ENCODE data around the gene SNX22.
A peak's percentile ranks its signal among the peaks of the same experiment; 100 is the strongest.

SNX22 gene

DNA sequence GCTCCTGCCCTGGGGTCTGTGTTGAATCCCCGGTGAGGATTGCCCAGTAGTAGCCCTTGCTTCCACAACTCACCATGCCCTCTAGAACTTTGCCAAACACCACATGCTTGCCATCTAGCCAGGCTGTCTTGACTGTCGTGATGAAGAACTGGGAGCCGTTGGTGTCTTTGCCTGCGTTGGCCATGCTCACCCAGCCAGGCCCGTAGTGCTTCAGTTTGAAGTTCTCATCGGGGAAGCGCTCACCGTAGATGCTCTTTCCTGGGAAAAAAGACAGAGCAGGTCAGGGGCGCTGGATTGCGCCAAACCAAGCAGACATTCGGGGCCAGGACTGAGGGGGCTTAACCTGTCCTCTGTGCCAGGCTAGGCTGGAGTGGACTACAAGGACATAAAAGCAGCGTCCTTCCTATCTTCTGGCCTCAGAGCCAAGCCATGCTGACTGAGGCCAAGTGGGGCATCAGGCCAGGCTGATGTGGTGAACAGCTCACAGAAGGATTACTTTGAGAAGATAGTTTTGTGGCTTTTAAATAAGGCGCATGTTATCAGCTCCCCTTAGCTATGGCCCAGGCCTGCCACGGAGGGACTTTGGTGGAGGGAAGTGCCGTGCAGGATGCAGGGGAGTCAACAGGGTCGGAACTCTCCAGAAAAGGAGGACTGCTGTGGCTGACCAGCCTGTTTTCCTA lies 5.3 kb downstream of the SNX22 start:
- no peak for DNase-seq (ENCODE audit: low spot score)

DNA sequence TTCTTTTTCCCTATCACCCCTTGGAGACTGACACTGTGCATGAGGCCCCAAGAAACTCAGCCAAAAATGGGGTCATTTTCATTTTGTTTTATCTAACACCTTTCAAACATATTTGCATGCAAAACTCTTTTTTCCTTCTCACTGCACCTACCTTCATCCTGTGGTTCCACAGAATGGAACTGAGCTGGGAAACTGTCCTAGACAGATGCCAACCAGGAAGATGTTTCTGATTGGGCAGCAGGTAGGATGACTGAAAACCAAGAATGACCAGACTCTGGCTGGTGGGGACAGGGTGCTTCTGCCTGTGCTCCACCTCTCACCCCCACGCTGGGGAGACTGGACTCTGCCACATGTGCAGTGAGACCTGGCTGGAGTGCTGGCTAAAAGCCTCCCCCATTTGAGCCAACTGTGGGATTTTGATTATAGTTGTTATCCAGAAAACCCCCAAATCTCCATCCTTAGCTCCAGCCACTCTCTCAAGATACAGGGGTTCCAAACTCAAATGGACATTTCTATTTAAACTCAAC lies 6.1 kb downstream of the SNX22 start:
- no peak for DNase-seq (ENCODE audit: low spot score)

DNA sequence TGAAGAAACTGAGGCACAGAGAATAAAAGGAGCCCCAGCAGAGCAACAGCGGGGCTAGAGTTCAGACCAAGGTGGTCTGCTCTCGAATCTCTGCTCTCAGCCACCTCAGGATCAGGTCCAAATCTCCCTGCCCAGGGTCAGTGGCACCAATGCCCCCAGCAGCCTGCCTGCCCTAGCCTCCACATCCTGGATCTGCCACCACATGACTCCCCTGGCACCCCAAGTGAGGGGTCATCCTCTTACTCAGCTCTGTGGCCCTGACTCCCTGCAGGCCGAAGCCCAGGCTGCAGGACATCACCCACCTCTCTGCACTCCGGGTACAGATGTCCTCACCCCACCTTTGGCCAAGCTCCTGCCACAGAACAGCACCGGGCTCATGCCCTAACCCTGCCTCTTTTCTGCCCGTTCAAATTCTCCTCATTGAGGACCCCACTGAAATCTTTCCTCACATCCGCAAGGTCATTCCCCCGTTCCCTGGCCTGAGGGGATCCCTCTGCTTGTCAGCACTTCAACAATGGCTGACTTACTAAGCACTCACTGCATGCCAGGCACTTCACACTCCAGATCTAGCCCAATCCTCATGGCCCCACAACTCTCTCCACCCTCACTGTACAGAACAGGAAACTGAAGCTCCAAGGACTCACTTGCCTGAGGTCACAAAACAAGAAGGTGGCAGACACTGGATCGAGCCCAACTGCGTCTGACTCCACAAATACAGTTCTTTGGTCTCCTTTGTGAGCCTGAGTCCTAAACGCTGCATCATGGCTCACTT lies 7.0 kb downstream of the SNX22 start:
- DNase-seq (ENCODE audit: low spot score) = no peak

DNA sequence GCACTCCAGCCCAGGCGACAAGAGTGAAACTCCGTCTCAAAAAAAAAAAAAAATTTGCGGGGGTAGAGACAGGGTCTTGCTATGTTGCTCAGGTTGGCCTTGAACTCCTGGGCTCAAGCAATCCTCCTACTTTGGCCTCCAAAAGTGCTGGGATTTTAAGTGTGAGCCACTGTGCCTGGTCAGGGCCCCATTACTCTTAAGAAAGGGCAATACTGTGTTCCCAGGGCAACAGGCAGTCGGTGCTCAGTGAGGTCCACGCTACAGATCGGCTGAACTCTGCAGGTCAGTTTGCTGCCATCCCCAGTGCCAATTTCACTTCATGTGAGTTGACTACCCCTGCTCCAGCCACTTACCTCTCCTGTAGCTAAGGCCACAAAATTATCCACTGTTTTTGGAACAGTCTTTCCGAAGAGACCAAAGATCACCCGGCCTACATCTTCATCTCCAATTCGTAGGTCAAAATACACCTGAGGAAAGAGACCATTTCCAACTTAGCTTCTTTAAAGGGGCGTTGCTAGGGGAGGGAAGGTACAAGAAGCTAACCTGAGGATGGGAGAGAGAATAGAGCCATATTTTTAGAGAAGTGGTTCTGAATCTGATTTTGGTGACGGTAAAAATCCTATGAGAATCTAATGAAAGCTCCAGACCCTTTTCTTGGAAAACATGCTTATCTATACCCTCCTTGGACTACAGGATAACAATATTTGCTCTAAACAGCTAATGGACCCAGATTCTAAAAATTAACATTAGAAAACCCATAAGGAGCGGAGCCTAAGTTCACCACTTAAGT lies 10.4 kb downstream of the SNX22 start:
- no peak for DNase-seq (ENCODE audit: low spot score)

DNA sequence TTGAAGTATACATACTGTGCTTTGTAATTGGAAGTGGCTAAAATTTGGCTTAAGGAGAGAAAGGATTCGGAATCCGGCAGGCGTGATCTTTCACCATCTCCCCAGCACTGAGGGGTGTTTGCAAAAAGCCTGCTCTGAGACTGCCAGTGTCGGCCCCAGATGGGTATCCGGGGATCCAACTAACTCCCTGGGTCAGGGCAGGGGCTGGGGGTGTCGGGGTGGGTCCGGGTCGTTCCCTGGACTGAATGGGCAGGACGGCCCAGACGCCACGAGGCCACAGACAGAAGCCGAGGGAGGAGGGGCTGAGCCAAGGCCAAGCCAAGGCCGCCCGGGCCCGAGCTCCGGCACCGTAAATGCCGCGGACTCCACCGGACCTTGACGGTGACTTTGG lies 10.9 kb downstream of the SNX22 start:
- no peak for DNase-seq (ENCODE audit: low spot score)

DNA sequence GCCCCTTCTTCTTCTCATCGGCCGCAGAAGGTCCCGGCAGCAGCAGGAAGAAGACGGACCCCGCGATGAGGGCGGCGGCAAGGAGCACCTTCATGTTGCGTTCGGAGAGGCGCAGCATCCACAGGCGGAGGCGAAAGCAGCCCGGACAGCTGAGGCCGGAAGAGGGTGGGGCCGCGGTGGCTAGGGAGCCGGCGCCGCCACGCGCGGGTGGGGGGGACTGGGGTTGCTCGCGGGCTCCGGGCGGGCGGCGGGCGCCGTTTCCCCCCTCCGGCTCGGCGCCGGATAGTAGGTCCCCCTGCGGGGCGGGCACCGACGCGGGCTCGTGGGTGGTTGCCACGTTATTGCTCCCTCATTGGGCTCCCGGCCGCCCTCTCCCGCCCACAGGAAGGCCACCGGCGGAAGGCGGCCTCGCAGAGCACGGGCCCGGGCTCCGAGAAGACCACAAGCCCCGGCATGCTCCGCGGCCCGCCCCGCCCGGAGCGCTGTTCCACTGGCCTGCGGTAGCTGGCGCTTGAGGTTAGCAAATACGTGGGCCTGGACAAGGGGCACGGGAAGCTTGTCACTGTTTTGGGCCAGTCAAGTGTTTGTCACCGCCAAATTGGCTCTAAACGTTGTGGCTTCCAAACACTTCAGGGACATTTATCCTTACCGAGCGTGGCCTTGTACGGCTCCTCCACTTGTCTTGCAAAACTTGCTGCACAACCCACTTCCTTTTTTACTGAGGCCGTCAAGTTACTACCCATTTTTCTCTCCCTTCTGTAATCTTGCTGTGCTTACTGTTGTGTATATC lies 11.5 kb downstream of the SNX22 start, which contains the start of gene PPIB:
Gene PPIB, minus strand, starts transcription at position 154 of the 790 bp plus-strand sequence. Its CDS starts 36 bp downstream, at position 118.
- peak; percentile 98 for DNase-seq (ENCODE audit: low spot score)

DNA sequence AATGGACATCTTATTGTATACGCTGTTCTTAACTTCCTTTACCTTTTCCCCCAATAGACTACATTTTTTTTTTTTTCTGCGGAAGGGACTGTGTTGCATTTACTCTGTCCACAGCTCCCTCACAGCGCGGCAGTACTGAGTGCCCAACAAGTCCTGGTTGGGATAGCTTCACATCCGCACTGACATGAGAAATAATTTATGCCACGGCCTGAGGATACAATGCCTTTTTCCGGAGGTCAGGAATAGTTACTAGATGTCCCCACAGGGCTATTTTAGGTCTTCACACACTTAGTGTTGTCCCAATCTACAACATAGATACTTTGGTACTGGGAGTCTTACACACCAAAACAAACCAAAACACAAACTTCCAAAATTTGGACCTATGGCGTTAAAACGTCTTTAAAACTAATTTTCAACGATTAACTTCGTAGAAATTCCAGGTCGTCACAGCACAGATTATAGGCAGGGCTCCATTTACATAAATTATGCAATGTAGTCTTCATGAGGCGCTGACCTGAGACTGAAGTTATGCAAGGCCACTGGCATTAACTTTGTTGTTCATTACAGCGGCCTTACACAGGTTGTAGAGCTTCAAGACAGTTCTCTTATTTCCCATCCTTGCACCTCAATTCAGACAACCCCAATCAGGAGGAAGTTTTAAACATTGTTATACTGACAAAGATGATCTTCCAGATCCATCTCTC lies 12.3 kb downstream of the SNX22 start:
- DNase-seq (ENCODE audit: low spot score) = no peak

DNA sequence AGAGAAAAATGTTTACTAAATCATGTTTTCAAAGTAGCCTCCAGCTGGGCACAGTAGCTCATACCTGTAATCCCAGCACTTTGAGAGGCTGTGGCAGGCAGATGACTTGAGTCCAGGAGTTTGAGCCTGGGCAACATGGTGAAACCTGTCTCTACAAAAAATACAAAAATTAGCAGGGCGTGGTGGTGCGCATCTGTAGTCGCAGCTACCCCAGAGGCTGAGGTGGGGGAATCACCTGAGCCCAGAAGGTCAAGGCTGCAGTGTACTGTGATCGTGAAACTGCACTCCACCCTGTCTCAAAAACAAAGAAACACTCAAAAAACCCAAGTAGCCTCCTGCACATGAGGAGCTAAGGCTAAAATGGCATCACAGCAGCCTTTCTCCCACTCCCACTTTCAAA lies 12.9 kb downstream of the SNX22 start:
- DNase-seq (ENCODE audit: low spot score) = no peak

DNA sequence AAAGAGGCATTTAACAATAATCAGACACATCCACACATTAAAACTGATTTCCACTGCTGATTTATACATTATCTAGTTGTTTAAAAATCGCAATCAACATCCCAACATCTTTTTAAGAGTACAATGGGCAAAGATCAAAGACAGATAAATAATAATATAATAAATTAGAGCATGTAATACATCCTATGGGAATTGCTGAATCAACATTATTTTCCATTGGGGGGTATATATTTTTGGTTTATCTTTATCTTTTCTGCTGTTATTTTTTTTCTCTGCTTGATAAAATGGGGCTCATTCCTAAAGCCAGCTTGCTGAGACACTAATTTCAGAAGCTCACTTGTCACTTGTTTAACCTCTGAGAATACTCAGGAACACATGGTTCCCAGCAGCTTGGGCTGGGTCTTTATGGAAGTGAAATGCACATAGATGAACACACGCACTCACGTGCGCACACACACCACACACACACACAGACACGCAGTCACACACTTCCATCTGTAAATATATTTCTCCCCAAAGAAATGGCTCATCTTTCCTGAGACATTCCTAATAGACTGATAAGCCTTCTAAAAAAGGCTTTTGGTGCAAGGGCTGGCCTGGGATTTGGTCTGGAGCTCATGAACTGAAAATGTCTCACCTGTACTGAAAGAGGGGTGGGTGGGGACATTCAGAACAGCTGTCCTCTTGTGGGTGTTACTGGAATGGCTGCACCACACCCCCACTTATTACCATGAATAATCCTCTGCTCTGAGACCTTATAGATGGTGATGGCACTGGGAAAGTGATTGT lies 14.8 kb downstream of the SNX22 start:
- DNase-seq (ENCODE audit: low spot score) = no peak

DNA sequence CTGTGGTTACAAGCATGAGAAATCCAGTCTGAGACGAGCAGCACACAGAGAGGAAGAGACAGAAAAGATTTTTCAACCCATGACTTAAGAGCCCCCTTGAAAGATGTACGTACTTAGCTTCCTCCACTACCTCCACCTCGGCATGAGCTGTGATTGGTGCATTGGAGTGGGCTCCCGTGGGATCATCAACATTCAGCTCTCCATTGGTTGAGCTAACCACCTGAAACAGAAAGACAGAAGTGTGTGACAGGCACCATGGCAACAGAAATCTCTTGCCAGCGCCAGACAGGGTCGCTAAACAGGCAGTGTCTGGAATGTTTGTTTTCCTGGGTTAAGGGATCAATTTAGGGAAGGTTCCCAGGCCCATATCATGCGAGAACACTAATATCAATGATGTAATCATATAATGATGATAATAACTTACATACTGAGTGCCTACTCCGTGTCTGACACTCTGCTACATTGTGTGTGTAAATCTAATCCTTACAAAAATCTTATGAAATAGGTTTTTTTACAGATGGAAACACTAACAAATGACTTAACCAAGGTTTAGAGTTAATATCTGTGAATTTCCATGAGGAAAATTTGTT lies 28.8 kb downstream of the SNX22 start:
- DNase-seq (ENCODE audit: low spot score) = peak; percentile 66

DNA sequence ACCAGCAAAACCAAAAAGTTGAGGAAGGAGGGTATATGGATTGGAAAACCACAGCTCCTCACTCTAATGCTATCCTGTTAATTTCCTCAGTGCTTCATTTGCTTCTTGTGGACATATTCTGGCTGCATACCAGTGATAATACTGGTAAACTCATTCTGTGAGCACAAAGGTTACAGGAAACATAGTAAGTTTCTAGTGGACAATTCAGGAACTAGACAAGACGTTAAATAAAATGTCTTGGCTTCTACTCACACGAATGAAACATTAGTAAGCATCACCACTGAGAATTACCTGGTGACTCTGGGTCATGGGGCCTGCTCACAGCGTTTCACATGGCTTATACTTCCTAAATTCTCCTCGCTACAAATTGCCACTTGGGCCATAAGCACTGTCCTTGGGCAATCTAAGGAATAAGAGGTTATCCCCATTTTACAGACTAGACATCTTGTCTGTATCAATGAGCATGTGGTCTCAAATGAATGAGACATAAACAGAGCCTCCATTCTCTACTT lies 31.4 kb downstream of the SNX22 start:
- DNase-seq (ENCODE audit: low spot score) = no peak

DNA sequence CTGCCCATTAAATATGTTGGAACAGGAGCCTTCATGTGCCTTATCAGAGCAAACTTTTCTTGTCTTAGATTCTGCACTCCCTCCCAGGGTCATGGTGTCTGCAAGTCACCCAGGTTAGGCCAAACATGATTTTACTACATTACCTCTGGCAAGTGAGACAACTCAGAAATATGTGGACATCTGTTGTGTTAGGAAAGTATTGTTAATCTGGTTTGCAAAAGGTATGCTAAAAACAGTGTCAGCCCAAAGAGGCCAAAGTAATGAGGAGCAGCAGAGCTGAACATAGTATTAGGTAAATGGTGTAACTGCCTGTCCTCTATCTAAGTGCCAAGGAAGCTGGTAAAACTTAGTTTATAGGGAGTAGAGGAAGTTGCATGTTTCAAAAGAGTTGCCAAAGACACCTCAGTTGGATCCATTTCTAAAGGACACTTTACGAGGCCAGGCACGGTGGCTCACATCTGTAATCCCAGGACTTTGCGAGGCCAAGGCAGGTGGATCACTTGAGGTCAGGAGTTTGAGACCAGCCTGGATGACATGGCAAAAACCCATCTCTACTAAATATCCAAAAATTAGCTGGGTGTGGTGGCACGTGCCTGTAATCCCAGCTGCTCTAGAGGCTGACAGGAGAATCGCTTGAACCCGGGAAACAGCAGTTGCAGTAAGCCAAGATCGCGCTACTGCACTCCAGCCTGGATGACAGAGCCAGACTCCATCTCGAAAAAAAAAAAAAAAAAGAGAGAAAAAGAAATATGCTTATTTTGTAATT lies 33.8 kb downstream of the SNX22 start:
- DNase-seq (ENCODE audit: low spot score) = no peak

DNA sequence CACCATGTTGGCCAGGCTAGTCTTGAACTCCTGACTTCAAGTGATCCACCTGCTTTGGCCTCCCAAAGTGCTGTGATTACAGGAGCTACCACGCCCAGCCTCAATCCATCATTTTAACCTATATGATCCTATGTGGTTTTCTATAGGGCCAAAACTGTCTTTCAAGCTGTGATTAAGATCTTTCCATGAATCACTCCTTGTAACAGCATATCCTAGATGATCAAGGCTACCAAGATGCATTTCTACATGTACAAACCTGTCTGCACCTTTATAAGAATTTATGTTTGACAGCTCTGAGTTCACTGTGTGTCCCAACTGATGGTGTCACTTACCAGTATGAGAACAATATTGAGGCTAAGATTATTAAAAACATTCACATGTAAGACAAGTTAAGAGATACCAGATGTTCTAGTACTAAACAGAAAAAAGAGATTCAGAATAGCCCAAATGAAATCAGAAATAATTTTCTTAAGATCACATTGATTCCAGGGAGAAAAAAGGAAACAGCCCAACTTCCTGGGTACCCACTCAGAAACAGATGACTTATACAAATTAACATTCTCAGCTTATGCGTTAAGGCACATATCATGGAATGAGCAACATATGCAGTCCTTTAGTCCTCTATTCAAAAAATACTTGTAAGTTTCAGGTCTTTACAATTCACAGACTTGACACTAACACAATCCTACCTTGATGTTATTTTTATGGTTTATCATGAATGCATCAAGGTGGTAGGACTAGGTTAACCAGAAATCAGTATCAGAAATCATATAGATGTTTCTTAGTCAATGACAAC lies 36.1 kb downstream of the SNX22 start:
- DNase-seq (ENCODE audit: low spot score) = no peak

DNA sequence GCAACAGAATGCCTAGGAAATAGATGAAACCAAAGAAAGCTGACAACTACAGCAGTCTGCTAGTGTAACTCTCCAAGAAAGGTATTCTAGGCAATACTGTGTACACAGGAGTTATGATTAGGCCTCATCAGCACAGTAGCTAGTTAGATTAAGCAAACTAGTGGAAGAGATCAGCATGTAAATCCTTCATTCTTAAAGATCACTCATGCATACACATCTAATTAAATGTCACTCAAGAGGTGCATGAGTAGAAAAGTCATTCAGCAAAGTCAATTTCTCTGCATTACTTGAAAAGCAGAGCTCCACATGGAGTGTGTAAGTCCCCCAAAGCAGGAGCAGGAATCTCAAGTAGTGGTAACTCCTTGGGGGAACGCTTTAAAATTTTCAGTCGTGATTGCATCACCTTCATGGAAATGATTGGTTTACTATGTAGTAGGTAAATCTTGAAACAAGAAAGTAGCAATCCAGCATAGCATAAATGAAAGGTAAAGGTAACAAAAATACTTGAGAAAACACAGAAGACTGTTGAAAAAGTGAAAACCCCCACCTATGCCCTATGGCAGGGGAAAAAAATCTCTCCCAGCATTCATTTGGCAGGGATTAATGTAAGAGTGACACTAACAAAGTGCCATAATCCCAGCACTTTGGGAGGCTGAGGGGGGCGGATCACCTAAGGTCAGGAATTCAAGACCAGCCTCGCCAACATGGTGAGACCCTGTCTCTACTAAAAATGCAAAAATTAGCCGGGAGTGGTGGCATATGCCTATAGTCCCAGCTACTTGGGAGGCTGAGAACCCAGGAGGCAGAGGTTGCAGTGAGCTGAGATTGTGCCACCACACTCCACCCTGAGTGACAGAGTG lies 40.7 kb downstream of the SNX22 start:
- DNase-seq (ENCODE audit: low spot score) = no peak

DNA sequence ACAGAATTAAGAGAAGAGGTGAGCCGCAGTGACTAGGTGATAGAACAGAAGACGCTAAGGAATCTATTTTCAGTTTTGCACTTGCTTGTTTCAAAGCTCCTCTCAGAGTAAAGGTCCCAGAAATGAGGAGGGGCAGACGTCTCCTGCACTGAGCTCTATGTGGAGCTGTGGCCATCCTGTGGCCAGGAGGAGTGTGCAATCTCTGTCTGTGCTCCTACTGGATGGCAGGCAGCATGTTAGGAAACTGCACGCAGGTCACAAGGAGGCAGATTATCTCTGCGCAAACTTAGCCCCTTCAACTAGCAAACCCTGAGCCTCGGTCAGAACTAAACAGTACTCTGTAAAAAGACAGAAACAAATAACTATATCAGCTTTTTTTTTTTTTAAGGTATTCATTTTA lies 42.4 kb downstream of the SNX22 start:
- DNase-seq (ENCODE audit: low spot score) = no peak

DNA sequence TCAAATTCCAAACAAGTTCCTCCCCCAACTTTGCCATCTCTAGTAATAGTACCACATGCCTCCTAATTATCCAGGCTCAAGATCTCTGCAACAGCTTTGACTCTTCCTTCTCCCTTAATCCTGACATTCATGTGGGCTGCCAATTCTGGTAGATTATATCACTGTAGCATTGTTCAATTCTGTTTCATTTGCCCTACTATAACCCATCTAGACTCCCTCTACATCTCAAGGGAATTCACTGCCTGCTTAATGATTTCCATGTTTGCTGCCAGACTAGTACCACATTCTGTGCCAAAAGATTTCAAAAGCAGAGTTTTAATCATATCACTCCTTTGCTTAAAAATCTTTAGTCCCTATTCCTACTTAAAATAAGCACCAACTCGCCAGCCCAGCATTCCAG lies 45.9 kb downstream of the SNX22 start:
- peak; percentile 29 for DNase-seq (ENCODE audit: low spot score)

DNA sequence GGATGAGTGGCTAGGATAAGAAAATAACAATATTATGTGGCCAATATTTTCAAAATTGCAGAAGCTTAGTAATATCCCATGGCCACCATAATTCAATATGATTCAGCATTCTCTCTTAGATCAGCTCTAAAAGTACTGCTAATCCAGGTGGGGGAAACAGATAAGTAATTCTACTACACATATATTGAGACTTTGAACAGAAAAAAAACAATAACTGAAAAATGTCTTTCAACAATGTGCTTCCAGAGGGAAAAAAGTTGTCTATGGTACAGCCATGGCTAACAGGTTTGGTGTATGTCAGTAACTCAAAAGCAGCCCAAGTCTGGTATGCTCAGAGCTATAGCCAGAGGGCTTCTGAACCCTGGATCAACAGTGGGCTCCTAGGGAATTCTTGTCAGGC lies 53.7 kb downstream of the SNX22 start:
- DNase-seq (ENCODE audit: low spot score) = no peak
